DLD1 (cell line): ENCODE data around the gene RIC1.
"Not testable (repeated sequence)": the region's sequence is repeated elsewhere in the genome, so short reads cannot be mapped to it uniquely, and the experiment has no call there.

Source experiments
- in situ Hi-C: cut with HindIII; loops from 2 replicates; pipeline ENCODE4 v1.10.0; 2017; ENCODE audit warnings: low sequenced_read_pairs

RIC1 gene

DNA sequence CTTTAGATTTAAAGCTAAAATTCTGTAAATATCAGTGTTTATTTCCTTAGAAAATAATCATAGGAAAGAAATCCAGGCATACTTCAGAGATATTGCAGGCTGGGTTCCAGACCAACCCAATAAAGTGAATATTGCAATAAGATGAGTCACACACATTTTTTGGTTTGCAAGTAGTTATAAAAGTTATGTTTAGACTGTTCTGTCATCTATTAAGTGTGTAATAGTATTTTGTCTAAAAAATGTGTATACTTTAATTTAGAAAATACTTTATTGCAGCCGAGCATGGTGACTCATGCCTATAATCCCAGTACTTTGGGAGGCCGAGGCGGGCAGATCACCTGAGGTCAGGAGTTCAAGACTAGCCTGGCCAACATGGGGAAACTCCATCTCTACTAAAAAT is 6.9 kb upstream of the RIC1 start:
- in situ Hi-C loops = no loop called here

DNA sequence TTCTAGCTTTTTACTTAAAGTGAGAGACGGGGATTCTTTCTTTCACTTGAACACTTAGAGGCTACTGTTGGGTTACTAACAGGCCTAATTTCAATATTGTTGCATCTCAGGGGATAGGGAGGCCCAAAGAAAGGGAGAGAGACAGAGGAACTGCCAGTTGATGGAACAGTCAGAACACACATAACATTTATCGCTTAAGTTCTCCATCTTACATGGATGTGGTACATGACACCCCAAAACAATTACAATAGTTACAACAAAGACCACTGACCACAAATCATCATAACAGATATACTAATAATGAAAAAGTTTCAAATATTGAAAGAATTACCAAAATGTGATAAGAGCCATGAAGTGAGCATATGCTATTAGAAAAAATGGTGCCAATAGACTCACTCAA is 4.3 kb upstream of the RIC1 start:
- in situ Hi-C loops = no loop called here

DNA sequence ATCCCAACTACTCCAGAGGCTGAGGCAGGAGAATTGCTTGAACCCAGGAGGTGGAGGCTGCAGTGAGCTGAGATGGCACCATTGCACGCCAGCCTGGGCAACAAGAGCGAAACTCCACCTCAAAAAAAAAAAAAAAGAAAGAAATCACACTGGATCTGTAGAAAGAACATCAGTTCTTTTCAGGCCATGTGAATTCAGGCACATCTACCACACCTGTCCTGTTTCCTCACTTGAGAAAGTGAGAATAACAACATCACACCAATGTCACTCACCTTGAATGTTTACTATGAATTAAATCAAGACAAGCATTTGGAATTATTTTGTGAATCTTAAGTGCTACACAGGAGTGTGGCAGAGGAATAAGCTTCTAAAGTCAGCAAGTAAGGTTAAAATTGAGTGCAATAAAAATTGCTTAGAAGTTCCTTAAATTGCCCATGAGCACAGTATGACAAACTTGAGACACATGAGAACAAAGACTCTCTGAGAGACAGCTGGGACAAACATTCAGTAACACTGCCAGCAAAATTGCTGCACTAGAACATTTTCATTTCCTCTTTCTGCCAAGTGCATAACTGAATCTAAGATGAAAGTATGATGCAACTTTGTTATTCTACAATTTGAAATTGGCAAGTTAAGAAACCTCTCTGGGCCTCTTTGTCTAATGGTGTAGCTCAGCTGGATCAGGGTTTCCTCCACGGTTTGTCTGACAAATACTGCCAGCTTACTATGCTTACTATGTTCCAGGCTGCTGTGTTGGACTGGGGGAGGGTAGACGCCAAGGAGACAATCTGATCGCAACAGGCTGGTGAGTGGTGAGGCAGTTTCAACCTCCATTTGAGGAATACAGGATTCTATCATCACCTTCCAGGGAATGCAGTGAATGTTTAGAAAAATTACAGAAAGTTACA is 1.9 kb upstream of the RIC1 start:
- in situ Hi-C loops = no loop called here

DNA sequence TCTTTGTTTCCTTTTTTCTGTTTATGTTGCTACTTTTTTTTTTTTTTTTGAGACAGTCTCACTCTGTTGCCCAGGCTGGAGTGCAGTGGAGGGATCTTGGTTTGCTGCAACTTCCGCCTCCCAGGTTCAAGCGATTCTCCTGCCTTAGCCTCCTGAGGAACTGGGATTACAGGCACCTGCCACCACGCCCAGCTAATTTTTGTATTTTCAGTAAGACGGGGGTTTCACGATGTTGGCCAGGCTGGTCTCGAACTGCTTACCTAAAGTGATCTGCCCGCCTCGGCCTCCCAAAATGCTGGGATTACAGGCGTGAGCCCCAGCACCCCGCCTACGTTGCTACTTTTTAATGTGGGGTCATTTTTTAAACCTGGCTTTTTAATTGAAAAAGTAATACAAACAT is 1.2 kb upstream of the RIC1 start:
- in situ Hi-C loops = not testable (repeated sequence)

DNA sequence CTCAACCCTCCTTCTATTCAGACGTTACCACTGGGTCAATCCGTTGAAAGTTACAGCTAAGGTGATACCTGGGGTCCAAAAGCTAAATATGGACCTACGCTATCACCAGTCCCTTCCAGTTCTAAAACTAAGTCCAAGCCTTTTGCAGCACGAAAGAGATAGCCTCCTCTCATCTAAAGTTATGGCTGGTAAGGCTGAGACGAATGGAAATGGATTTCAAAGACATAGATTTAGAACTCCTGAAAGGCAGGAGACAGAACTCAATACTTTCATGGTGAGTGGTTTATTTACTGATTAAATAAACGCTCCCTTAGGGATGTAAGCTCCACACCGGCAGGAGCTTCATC is 751 bp upstream of the RIC1 start:
- in situ Hi-C loops = no loop called here

DNA sequence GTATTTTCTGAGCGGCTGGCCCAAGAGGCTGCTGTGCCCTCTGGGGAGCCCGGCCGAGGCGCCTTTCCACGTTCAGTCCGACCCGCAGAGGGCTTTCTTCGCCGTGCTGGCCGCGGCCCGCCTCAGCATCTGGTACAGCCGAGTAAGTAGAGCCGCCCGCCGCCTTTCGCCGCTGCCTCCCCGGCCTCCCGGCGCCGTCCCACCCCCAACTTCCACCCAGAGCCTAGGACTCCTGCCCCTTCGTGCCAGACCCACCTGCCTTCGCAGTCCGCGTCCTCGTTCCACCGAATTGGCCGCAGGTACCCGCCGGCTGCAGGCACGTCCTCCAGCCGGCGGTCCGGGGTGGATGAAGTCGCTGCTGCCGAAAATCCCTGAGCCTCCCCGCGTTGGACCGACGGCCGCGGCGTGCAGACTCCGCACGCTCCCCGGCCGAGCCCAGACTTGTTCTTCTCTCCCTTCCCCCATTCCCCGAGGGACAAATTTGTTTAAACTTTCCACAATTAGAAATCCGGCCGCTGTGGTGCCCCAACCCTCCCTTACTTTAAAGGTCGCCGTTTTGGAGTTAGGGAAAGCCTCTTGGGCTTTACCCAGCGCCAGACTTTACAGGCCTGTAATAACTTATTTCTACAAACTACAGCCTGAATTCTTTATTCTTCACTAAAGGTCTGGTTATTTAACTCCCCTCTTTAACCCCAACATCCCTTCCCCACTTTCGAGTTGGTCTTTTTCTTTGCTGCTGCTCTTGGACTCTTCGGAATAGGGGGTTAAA is 589 bp downstream of the RIC1 start:
- in situ Hi-C loops = no loop called here

DNA sequence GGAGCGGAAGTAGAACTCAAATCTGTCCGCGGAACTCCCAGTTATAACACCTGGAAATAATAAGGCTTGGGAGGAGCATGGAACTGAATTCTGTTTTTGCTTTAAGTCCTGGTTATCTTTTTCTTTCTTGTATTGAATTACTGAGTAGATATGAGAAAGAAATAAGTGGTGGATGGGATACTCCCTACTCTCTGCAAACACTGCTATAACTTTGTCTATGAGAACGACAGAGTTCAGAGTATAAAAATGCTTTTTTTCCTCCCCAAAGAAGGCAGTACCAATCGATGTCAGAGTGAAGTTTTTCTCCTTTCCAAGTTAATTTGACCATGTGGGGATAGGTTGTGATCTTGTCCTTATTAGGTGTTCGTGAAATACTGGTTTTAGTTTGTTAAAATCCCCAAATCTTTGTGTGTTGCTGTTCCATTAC is 1.2 kb downstream of the RIC1 start:
- in situ Hi-C loops = no loop called here

DNA sequence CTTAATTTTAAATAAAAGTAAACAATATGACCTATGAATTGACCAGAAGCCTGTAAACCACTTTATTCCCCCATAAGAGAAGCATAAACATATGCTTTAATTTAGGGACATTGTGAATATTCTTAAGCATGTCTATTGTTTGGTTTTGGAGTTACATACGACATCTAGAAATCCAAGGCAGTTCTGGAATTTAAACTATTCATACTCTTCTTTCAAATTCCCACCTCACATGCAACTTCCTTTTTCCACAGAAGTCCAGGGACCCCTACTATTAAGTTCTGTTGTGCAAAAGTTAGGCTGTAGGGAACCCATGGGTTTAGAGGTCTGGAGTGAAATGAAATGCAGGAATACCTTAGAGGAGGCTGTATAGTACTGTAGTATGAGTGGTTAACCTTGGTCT is 2.1 kb downstream of the RIC1 start:
- in situ Hi-C loops = no loop called here

DNA sequence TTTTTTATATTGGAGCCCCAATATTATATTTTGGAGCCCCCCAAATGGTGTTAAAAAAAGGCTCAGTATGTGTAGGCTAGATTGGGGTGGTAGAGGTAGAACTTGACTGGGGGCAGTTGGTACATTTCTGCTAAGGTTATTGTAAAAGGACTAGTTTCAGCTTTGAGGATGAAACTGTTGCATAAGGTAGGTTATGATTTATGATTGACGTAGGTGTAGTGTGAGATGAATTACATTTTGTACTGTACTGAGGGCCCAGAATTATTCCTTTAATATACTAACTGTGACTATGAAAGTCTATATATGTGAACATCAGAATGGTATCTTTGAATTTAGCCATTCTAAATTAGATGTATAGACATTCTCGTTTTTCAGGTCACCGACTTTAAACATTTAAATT is 3.6 kb downstream of the RIC1 start:
- in situ Hi-C loops = no loop called here

DNA sequence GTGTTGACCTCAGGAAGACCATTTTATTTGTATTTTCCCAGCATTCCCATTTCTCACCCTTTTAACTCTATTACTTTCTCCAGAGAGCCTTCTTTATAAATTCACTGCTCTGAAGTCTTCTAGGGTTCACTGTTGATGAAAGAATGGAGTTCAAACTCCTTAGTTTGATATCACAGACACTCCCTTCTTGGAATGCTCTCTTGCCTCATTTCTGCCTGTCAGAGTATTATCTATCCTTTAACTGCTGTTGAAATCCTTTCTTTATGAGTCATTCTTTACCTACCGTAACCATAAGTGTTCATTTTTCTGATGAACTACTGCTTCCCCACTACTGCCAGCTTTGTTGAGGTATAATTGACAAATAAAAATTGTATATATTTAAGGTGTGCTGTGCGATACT is 4.3 kb downstream of the RIC1 start:
- in situ Hi-C loops = no loop called here

DNA sequence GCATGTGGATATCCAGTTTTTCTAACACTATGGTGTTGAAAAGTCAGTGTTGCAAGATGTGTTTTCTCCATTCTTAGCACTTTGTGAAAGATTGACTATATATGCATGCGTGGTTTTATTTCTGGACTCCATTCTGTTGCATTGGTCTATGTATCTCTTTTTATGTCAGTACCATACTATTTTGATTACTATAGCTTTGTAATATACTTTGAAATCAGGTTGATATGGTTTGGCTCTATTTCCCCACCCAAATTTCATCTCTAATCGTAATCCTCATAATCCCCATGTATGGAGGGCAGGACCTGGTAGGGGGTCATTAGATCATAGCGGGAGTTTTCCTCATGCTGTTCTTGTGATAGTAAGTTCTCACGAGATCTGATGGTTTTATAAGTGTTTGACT is 6.5 kb downstream of the RIC1 start:
- in situ Hi-C loops = no loop called here

DNA sequence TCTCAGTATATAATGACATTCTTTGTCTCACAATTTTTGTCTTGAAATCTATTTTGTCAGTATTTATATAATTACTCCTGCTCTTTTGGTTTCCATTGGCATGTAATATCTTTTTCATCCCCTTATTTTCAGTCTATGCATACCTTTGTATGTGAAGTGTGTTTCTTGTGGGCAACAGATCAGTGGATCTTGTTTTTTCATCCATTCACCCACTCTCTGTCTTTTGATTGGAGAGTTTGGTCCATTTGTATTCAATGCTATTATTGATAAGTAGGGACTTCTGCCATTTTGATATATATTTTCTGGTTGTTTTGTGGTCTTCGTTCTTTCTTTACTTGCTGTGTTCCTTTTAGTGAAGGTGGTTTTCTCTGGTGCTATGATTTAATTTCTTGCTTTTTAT is 10.9 kb downstream of the RIC1 start:
- in situ Hi-C loops = no loop called here

DNA sequence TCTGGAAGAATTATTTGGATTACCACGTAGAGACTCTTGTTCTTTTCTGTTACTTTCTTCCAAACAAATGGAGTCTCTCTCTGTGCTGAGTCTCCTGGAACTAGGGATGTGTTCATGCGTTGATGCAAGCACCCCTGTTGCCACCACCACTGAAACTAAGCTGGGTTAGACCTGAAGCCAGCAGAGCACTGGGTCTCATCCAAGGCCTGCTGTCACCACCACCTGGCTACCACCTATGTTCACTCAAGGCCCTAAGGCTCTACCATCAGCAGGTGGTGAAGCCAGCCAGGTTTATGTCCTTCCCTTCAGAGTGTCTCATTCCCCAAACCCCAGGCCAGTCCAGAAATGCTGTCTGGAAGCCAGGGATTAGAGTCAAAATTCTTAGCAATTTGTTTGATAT is 13.3 kb downstream of the RIC1 start:
- in situ Hi-C loops = no loop called here

DNA sequence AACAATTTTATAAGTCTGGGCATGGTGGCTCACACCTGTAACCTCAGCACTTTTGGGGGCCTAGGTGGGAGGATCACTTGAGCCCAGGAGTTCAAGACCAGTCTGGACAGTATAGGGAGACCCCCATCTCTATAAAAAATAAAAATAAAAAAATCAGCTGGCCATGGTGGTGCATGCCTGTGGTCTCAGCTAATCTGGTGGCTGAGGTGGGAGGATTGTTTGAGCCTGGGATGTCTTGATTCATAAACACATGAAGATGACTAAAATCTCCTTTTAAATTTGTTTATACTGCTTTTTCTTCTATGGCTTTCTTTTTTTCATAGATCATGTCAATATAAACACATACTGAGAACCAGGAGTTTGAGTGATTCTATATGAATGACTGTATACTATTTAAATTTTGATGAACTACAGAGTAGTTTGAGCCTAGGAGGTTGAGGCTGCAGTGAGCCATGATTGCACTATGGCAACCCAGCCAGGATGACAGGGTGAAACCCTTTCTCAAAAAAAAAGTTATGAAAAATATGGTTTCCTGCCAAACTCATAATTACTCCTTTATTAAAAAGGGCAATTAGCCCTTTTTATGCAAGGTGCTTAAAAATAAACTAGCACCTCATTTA is 14.2 kb downstream of the RIC1 start:
- in situ Hi-C loops = no loop called here

DNA sequence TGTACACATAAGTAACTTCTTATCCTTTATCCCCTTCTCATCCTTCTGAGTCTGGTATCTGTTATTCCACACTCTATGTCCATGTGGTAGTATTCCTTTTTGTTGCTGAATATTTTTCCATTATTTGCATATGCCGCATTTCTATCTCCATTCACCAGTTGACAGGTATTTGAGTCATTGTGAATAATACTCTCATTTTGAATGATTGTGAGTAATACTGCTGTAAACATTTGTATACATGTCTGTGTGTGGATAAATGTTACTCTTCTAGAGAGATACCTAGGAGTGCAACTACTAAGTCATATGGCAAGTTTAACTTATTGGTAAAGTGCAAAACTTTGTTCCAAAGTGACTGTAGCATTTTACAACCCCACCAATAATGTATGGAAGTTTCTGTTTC is 15.6 kb downstream of the RIC1 start:
- in situ Hi-C loops = no loop called here

DNA sequence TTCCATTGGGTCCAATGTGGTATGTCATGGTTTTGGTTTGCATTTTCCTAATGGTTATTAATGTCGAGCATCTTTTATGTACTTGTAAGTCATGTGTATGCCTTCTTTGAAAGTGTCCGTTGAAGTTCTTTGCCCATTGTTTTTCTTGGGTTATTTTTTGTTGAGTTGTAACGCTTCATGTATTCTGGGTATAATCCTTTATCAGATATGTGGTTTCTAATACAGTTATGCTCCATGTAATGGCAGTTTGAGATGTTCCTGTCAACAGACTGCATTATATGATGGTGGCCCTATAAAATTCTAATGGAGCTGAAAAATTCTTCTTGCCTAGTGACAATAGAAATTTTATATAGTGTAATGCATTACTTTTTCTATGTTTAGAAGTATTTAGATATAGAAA is 17.2 kb downstream of the RIC1 start:
- in situ Hi-C loops = no loop called here

DNA sequence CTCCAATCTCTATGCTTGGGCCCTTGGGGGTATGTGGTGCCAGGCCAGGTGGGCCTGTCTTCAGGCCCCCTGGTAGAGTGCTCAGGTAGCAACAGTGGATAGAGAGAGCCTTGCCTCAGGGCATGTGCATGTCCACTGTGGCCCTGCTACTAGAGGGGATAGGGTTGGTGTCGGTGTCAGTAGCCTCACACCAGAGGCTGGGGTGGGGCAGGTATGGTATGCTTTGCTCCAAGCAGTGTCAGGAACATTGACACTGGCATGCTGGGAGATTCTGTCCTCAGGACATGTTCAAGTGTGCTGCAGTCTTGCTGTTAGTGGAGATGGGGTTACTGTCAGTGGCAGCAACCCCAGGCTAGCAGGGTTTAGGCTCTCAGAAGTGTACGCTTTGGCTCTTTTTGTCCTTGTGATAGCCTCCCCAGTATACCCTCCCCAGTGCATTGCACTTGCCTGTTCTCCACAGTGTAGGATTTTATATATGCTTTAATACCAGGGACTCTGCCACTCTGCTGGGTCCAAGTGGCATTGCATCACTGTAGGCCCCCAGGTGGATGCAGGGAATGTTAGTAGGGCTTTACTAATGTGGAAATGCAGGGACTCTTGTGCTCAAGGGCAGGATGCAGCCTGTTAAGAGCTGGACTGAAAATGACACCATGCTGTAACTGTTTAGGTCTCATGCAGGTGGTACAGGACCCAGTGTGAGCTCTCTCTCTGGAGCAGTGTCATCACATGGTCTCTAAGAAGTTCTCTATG is 21.6 kb downstream of the RIC1 start:
- in situ Hi-C loops = no loop called here

DNA sequence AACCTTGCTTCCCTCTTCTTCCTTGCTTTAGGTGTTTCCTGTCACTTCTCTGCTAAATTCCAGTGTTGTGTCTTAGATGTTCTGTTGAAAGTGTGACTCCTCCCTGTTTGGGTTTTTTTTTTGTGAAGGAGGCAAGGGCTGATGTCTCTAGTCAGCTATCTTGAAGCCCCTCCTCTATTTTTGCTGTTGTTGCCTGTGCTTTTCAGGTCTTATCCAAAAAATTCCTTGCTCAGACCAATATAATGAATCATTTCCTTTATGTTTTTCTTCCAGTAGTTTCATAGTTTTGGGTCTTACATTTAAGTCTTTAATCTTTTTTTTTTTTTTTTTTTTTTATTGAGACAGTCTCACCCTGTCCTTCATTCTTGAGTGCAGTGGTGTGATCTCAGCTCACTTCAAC is 22.3 kb downstream of the RIC1 start:
- in situ Hi-C loops = no loop called here

DNA sequence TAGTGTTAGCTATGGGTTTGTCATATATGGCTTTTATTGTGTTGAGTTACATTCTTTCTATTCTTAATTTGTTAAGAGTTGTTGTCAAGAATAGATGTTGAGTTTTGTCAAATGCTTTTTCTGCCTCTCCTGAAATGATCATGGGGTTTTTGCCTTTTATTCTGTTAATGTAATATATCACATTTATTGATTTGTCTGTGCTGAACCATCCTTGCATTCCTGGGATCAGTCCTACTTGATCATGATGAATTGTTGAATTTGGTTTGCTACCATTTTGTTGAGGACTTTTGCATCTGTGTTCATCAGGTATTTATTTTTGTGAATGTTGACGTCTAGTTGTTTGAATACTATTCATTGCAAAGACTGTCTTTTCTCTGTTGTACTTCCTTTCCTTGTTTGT is 23.9 kb downstream of the RIC1 start:
- in situ Hi-C loops = no loop called here

DNA sequence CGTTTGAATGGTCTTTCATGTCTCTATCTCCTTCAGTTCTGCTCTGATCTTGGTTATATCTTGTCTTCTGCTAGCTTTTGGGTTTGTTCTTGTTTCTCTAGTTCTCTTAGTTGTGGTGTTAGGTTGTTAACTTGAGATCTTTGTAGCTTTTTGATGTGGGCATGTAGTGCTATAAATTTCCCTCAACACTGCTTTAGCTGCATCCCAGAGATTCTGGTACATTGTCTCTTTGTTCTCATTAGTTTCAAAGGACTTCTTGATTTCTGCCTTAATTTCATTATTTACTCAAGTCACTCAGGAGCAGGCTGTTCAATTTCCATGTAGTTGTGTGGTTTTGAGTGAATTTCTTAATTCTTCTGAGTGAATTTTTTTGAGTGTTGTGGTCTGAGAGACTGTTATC is 33.9 kb downstream of the RIC1 start:
- in situ Hi-C loops = not testable (repeated sequence)

DNA sequence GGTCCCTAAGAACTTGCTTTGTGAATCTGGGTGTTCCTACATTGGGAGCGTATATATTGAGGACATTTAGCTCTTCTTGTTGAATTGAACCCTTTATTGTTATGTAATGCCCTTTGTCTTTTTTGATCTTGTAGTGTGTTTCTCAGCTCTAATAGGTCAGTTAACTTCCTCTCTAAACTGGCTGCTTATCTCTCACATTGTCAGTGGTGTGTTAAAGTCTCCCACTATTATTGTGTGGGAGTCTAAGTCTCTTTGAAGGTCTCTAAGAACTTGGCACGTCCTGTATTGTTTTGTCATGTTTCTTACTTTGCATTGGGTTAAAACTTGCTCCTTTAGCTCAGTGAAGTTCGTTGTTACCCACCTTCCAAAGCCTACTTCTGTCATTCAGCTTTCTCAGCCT is 36.2 kb downstream of the RIC1 start:
- in situ Hi-C loops = no loop called here
